Mucosa of stomach (tissue), 1 donor: ENCODE results near the gene SSR2.

ENCODE experiments used
- H3K27me3 ChIP-seq: one replicate; pipeline ENCODE4 v1.7.0; 2013; ENCODE audit warnings: mild to moderate bottlenecking, low read length; ENCODE audit not compliant: control insufficient read depth, insufficient read depth
- H3K36me3 ChIP-seq: one replicate; pipeline ENCODE4 v1.7.0; 2013; ENCODE audit warnings: low read length; ENCODE audit not compliant: control insufficient read depth, insufficient read depth
- H3K4me1 ChIP-seq: one replicate; pipeline ENCODE4 v1.7.0; 2013; ENCODE audit warnings: mild to moderate bottlenecking, low read length; ENCODE audit not compliant: control insufficient read depth, insufficient read depth
- H3K4me3 ChIP-seq: one replicate; pipeline ENCODE4 v1.7.0; 2013; ENCODE audit warnings: low read length
- H3K9ac ChIP-seq: one replicate; pipeline ENCODE4 v1.7.0; 2013; ENCODE audit warnings: mild to moderate bottlenecking, low read length, moderate library complexity
- H3K9me3 ChIP-seq: one replicate; pipeline ENCODE4 v1.7.0; 2013; ENCODE audit warnings: mild to moderate bottlenecking, low read length, moderate library complexity; ENCODE audit not compliant: control insufficient read depth
- donor health status: Pancreatic carcinoma.

Gene SSR2

GRCh38 chr1:155983191-155984024, 37.3 kb downstream of the SSR2 start:
- H3K4me3 ChIP-seq = no peak overlapping the region
- H3K4me1 ChIP-seq = peaks cover 41% of the 10 kb centered on the region
- H3K9me3 ChIP-seq = no peaks in the 10 kb centered on the region
- no peaks in the 10 kb centered on the region for H3K27me3 ChIP-seq
- no peaks in the 10 kb centered on the region for H3K36me3 ChIP-seq
- no peak overlapping the region for H3K9ac ChIP-seq

- Histone ChIP-seq H3K9me3 (no peaks in the 10 kb centered on the region), H3K9ac (no peak overlapping the region), H3K4me3 (no peak overlapping the region), H3K27me3 (no peaks in the 10 kb centered on the region), H3K36me3 (no peaks in the 10 kb centered on the region), H3K4me1 (peaks cover 48% of the 10 kb centered on the region)
Observed at GRCh38 chr1:155982106-155982505, 38.6 kb downstream of the SSR2 start.

GRCh38 chr1:155981266-155982088, 39.3 kb downstream of the SSR2 start:
- H3K4me1 ChIP-seq = peaks cover 54% of the 10 kb centered on the region
- no peak overlapping the region for H3K9ac ChIP-seq
- H3K9me3 ChIP-seq = no peaks in the 10 kb centered on the region
- H3K27me3 ChIP-seq = no peaks in the 10 kb centered on the region
- H3K4me3 ChIP-seq = no peak overlapping the region
- H3K36me3 ChIP-seq = no peaks in the 10 kb centered on the region

GRCh38 chr1:155979597-155980343, 41.0 kb downstream of the SSR2 start:
- Histone ChIP-seq H3K36me3 (no peaks in the 10 kb centered on the region), H3K4me3 (peak overlapping the region; percentile 44), H3K27me3 (no peaks in the 10 kb centered on the region), H3K9me3 (no peaks in the 10 kb centered on the region), H3K9ac (peak overlapping the region; percentile 81), H3K4me1 (peaks cover 69% of the 10 kb centered on the region)

- no peaks in the 10 kb centered on the region for H3K27me3 ChIP-seq
- H3K9ac ChIP-seq = peak overlapping the region; percentile 81
- peak overlapping the region; percentile 44 for H3K4me3 ChIP-seq
- no peaks in the 10 kb centered on the region for H3K9me3 ChIP-seq
- H3K36me3 ChIP-seq = no peaks in the 10 kb centered on the region
- H3K4me1 ChIP-seq = peaks cover 77% of the 10 kb centered on the region
Observed at GRCh38 chr1:155978973-155979429, 41.8 kb downstream of the SSR2 start.

GRCh38 chr1:155978325-155978972, 42.3 kb downstream of the SSR2 start, which contains the start of gene ARHGEF2:
Gene ARHGEF2, minus strand, starts transcription at chr1:155978547. Its CDS starts 120 bp downstream, at chr1:155978427.
- Histone ChIP-seq H3K4me1 (peaks cover 73% of the 10 kb centered on the region), H3K9ac (peak within 1 kb of the TSS; percentile 81), H3K36me3 (no peaks in the 10 kb centered on the region), H3K4me3 (peak within 1 kb of the TSS; percentile 60), H3K27me3 (no peaks in the 10 kb centered on the region), H3K9me3 (no peaks in the 10 kb centered on the region)

GRCh38 chr1:155977690-155978324, 42.9 kb downstream of the SSR2 start:
- no peaks in the 10 kb centered on the region for H3K9me3 ChIP-seq
- peak overlapping the region; percentile 60 for H3K4me3 ChIP-seq
- H3K4me1 ChIP-seq = peaks cover 73% of the 10 kb centered on the region
- H3K27me3 ChIP-seq = no peaks in the 10 kb centered on the region
- no peaks in the 10 kb centered on the region for H3K36me3 ChIP-seq
- H3K9ac ChIP-seq = peak overlapping the region; percentile 81

GRCh38 chr1:155976913-155977689, 43.6 kb downstream of the SSR2 start:
- peak overlapping the region; percentile 60 for H3K4me3 ChIP-seq
- H3K9ac ChIP-seq = peak overlapping the region; percentile 81
- no peaks in the 10 kb centered on the region for H3K9me3 ChIP-seq
- peaks cover 71% of the 10 kb centered on the region for H3K4me1 ChIP-seq
- H3K27me3 ChIP-seq = no peaks in the 10 kb centered on the region
- peaks cover 3% of the 10 kb centered on the region for H3K36me3 ChIP-seq

- Histone ChIP-seq H3K4me1 (peaks cover 63% of the 10 kb centered on the region), H3K4me3 (peak overlapping the region; percentile 60), H3K9ac (peak overlapping the region; percentile 81), H3K27me3 (no peaks in the 10 kb centered on the region), H3K9me3 (no peaks in the 10 kb centered on the region), H3K36me3 (peaks cover 4% of the 10 kb centered on the region)
Observed at GRCh38 chr1:155976062-155976912, 44.5 kb downstream of the SSR2 start.
